Activated CD8-positive, alpha-beta T cell treated with anti-CD3 and anti-CD28 coated beads for 36 hours (primary cell): Measurements from ENCODE around the gene VPS26A. TPM values are rescaled to one million over a fixed set of nuclear protein-coding genes. Genes with fewer than 3 reads are reported as not detected.

Source experiments
- ATAC-seq: fragments of 200-7000 bp; cut with Tn5 transposase; one replicate; pipeline ENCODE4 v1.10.0; 2021; ENCODE audit warnings: mild to moderate bottlenecking, moderate library complexity
- CTCF ChIA-PET: fragments of 350-600 bp; sonication (Branson Sonifier 250); formaldehyde crosslinking; loops from one replicate; lab custom pipeline; 2021; ENCODE audit warnings: antibody characterized with exemption; lab: Charles Lee
- POLR2A ChIA-PET: fragments of 350-600 bp; sonication (Branson Sonifier 250); formaldehyde crosslinking; loops from one replicate; lab custom pipeline; 2021; ENCODE audit warnings: antibody characterized with exemption; lab: Charles Lee
- DNase-seq: peaks from one replicate; pipeline ENCODE4 v3.0.0-alpha.2; 2020
- H3K27ac Mint-ChIP-seq: one replicate; pipeline ENCODE4 v1.8.0; 2021; ENCODE audit warnings: mild to moderate bottlenecking, mixed read lengths
- H3K27me3 Mint-ChIP-seq: one replicate; pipeline ENCODE4 v1.8.0; 2021; ENCODE audit warnings: mixed read lengths
- H3K36me3 Mint-ChIP-seq: one replicate; pipeline ENCODE4 v1.8.0; 2021; ENCODE audit warnings: low read depth, mixed read lengths
- H3K4me1 Mint-ChIP-seq: one replicate; pipeline ENCODE4 v1.8.0; 2021; ENCODE audit warnings: low read depth, mixed read lengths
- H3K4me3 Mint-ChIP-seq: one replicate; pipeline ENCODE4 v1.8.0; 2021; ENCODE audit warnings: mild to moderate bottlenecking, moderate library complexity, mixed read lengths
- H3K9me3 Mint-ChIP-seq: one replicate; pipeline ENCODE4 v1.8.0; 2021; ENCODE audit warnings: mixed read lengths
- intact Hi-C: fragments of 100-400 bp; cut with micrococcal nuclease; formaldehyde crosslinking; loops from one replicate; pipeline ENCODE4 v1.10.0; 2022
- total RNA-seq, 2 experiments: library from RNA; stranded (reverse); gene quantifications; one replicate each; pipeline ENCODE4 v1.2.3, GENCODE V29; 2021
- TF ChIP-seq, protein P1 (sequence below): fragments of 200-600 bp; IDR thresholded peaks from one replicate; pipeline ENCODE4 v1.8.0; 2022; ENCODE audit warnings: antibody characterized with exemption, mild to moderate bottlenecking

The VPS26A gene
- total RNA-seq, 2 experiments from 2014 or later, result 33.1 to 34.5 TPM

- no peaks in the 10 kb centered on the region for H3K9me3 Mint-ChIP-seq
- H3K4me3 Mint-ChIP-seq, result no peak overlapping the region
- TF ChIP-seq, protein P1, sequence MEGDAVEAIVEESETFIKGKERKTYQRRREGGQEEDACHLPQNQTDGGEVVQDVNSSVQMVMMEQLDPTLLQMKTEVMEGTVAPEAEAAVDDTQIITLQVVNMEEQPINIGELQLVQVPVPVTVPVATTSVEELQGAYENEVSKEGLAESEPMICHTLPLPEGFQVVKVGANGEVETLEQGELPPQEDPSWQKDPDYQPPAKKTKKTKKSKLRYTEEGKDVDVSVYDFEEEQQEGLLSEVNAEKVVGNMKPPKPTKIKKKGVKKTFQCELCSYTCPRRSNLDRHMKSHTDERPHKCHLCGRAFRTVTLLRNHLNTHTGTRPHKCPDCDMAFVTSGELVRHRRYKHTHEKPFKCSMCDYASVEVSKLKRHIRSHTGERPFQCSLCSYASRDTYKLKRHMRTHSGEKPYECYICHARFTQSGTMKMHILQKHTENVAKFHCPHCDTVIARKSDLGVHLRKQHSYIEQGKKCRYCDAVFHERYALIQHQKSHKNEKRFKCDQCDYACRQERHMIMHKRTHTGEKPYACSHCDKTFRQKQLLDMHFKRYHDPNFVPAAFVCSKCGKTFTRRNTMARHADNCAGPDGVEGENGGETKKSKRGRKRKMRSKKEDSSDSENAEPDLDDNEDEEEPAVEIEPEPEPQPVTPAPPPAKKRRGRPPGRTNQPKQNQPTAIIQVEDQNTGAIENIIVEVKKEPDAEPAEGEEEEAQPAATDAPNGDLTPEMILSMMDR, result no peak
- DNase-seq (no peak), ATAC-seq (no peak)
- H3K36me3 Mint-ChIP-seq, result peaks cover 34% of the 10 kb centered on the region
- peak overlapping the region; percentile 50 for H3K27ac Mint-ChIP-seq
- peaks cover 31% of the 10 kb centered on the region for H3K4me1 Mint-ChIP-seq
- intact Hi-C loops, result no loop called here
- POLR2A ChIA-PET, result interaction anchor here (0.8 kb wide), 1 partner anchor 18 kb away, joined by 3 read pairs; no protein-coding TSS in a partner anchor
- no peaks in the 10 kb centered on the region for H3K27me3 Mint-ChIP-seq
- CTCF ChIA-PET, result interaction anchor here (0.8 kb wide), 1 partner anchor 36 kb away, joined by 4 read pairs; no protein-coding TSS in a partner anchor
Measured at GRCh38 chr10:69186524-69186923, 62.5 kb downstream of the VPS26A start.

DNA sequence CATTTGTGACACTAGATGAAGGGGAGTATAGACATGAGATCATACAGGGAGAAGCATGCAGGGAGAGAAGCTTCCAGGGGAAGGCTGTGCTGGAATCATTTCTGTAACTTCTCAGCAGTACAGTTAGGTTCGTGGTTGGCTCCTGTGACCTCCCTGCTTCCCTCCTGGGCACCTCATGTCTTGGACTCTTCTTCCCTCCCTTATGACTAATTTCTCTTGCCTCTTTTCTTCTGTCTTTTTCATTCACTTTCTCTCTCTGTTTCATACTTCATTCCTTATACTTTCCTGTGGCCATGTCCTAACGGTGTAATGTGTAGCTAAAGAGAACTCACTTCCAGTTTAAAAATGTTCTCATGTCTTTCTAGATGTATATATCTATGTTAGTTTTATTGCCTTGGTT lies 77.1 kb downstream of the VPS26A start:
- peak overlapping the region; percentile 60 for H3K27ac Mint-ChIP-seq
- no peaks in the 10 kb centered on the region for H3K9me3 Mint-ChIP-seq
- H3K36me3 Mint-ChIP-seq, result peaks cover 33% of the 10 kb centered on the region
- H3K27me3 Mint-ChIP-seq, result no peaks in the 10 kb centered on the region
- DNase-seq (no peak), ATAC-seq (no peak)
- CTCF ChIA-PET, result interaction anchor here (1.8 kb wide), 1 partner anchor 9 kb away, joined by 4 read pairs; no protein-coding TSS in a partner anchor
- POLR2A ChIA-PET, result no interaction called here
- intact Hi-C loops, result no loop called here
- H3K4me1 Mint-ChIP-seq, result peaks cover 27% of the 10 kb centered on the region
- H3K4me3 Mint-ChIP-seq, result no peak overlapping the region
- TF ChIP-seq, protein P1, result no peak

GRCh38 chr10:69202332-69202731 lies 78.4 kb downstream of the VPS26A start:
- POLR2A ChIA-PET, result interaction anchor here (0.6 to 0.7 kb wide), 3 partner anchors 34 to 506 kb away, joined by 3 to 4 read pairs (median 3); no protein-coding TSS in a partner anchor
- CTCF ChIA-PET, result interaction anchor here (1.8 kb wide), 1 partner anchor 10 kb away, joined by 4 read pairs; no protein-coding TSS in a partner anchor
- intact Hi-C loops, result no loop called here
- Mint-ChIP-seq H3K4me1 (peaks cover 31% of the 10 kb centered on the region), H3K27ac (peak overlapping the region; percentile 69), H3K4me3 (no peak overlapping the region), H3K9me3 (no peaks in the 10 kb centered on the region), H3K27me3 (no peaks in the 10 kb centered on the region), H3K36me3 (peaks cover 35% of the 10 kb centered on the region)
- TF ChIP-seq, protein P1, result no peak
- peak; percentile 49 for ATAC-seq
- DNase-seq, result no peak

DNA sequence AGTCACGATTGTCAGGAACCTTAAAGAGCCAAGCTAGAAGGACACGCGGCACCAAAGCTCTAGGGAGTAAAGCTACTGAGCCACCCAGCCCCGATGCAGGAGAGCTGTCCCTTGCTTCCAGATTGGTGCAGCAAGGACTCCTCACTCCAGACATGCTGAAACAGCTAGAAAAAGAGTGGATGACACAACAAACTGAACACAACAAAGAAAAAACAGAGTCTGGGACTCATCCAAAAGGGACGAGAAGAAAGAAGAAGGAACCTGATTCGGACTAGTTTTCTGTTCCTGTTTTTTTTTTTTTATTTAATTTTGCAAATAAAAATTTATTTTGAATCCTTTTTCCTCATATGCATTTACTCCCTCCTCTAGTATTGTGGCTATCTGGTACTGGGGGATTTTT lies 84.8 kb downstream of the VPS26A start:
- H3K9me3 Mint-ChIP-seq, result no peaks in the 10 kb centered on the region
- ATAC-seq (no peak), DNase-seq (no peak)
- H3K4me3 Mint-ChIP-seq, result no peak overlapping the region
- TF ChIP-seq, protein P1, result no peak
- H3K4me1 Mint-ChIP-seq, result peaks cover 26% of the 10 kb centered on the region
- H3K27ac Mint-ChIP-seq, result no peak overlapping the region
- no peaks in the 10 kb centered on the region for H3K27me3 Mint-ChIP-seq
- H3K36me3 Mint-ChIP-seq, result peaks cover 24% of the 10 kb centered on the region
- CTCF ChIA-PET, result interaction anchor here (0.6 kb wide), 1 partner anchor 14 kb away, joined by 3 read pairs; no protein-coding TSS in a partner anchor
- POLR2A ChIA-PET, result interaction anchor here (0.9 to 1.0 kb wide), 2 partner anchors 9 to 19 kb away, joined by 3 to 4 read pairs; no protein-coding TSS in a partner anchor
- intact Hi-C loops, result no loop called here

DNA sequence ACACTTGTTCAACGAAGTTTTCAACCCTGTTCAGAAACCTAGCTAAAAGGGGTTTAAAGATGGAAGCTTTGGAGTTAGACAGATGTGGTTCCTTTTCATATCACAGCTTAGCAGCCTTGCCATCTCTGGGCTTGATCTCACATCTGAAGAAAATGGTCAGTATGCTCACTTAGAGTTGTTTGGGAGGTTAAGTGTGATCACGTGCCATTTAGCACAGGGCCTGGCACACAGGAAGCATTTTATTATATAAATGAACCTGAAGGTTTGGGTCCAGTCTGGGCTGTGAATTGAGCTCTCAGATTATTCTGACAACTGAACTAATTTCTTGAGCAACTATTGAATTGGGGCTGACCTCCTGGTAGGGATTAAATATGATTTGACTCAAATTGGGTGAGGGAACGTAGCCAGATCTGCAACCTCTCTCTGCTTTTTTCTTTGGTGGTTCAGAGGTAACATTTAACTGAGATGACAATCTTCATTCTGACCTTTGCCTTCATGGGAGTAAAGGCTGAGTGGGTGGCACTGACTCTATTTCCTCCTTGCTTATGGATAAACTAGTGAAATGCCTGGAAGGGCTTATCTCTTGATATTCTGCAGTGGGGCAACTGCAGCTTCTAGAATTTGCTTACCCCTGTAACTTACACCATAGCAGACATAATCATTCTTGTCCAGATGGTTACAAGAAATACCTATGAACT lies 86.0 kb downstream of the VPS26A start:
- intact Hi-C loops, result no loop called here
- no peaks in the 10 kb centered on the region for H3K27me3 Mint-ChIP-seq
- no peaks in the 10 kb centered on the region for H3K9me3 Mint-ChIP-seq
- ATAC-seq (peak; percentile 57), DNase-seq (no peak)
- H3K4me1 Mint-ChIP-seq, result peaks cover 31% of the 10 kb centered on the region
- TF ChIP-seq, protein P1, result no peak
- ChIA-PET CTCF (interaction anchor here (1.0 kb wide), 1 partner anchor 10 kb away, joined by 3 read pairs; the partner anchor contains the start of gene HKDC1), POLR2A (interaction anchor here (0.9 to 1.2 kb wide), 3 partner anchors 9 to 28 kb away, joined by 3 to 4 read pairs (median 3); no protein-coding TSS in a partner anchor)
- peak overlapping the region; percentile 47 for H3K27ac Mint-ChIP-seq
- H3K36me3 Mint-ChIP-seq, result peaks cover 23% of the 10 kb centered on the region
- no peak overlapping the region for H3K4me3 Mint-ChIP-seq
